HG02852 (cell line): ENCODE measurements around the gene INPP5E.

Experiments
- ATAC-seq: cut with Tn5 transposase; IDR thresholded peaks from one replicate; pipeline ENCODE4 v1.9.1; 2021; ENCODE audit warnings: mild to moderate bottlenecking, moderate library complexity; ENCODE audit not compliant: unreplicated experiment

The INPP5E gene

GRCh38 chr9:136439481-136440408, at the start of gene INPP5E:
Gene INPP5E, minus strand, starts transcription at chr9:136439845. Its CDS starts 426 bp downstream, at chr9:136439419.
- peak; percentile 74 for ATAC-seq

GRCh38 chr9:136488247-136489214, 48.9 kb upstream of the INPP5E start:
- no peak for ATAC-seq

- no peak for ATAC-seq
Observed at GRCh38 chr9:136487672-136488071, 48.0 kb upstream of the INPP5E start.

- ATAC-seq, result no peak
Observed at GRCh38 chr9:136486823-136487620, 47.4 kb upstream of the INPP5E start.

- no peak for ATAC-seq
Observed at GRCh38 chr9:136486131-136486530, 46.5 kb upstream of the INPP5E start.

GRCh38 chr9:136485049-136486045, 45.7 kb upstream of the INPP5E start:
- ATAC-seq, result no peak

DNA sequence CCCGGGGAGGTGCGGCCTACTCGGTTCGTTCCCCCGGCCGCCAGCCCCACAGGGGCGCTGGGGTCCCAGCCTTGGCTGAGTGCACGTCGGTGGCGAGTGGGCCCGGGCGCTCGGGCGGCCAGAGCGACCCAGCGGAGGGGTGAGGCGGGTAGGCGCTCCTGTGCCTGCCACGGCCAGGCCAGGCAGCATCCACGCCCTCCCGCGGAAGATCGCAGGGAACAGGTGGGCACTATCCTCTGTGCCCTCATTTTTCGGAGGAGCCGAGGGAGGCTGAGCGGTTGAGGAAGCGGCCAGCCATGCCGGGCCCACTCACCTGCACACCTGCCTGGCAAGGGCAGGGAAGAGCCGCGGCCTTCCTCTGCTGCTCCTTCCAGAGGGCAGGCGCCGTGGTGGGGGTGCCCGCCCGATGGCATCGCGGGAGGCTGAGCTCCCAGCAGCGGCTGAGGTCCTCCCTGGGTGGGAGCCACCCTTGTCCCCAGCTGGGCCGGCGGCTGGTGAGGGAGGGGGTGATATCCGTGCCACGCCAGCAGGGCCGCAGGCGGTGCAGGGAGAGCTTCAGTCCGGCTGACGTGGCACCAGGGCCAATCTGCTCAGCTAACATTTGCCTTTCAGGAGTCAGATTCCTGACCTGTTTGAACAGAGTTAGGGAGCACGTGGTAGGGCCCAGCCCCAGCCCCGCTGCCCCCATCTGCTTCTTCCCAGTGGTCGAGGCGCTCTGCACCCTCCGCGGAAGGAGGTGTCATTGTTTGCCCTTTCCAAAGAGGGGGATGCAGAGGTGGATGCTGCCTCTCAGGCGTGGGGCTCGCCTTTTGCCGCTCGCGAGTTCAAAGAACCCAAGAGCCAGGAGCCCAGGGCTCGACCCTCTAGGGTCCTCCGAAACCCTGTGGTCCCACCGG, 44.8 kb upstream of the INPP5E start:
- ATAC-seq, result no peak

DNA sequence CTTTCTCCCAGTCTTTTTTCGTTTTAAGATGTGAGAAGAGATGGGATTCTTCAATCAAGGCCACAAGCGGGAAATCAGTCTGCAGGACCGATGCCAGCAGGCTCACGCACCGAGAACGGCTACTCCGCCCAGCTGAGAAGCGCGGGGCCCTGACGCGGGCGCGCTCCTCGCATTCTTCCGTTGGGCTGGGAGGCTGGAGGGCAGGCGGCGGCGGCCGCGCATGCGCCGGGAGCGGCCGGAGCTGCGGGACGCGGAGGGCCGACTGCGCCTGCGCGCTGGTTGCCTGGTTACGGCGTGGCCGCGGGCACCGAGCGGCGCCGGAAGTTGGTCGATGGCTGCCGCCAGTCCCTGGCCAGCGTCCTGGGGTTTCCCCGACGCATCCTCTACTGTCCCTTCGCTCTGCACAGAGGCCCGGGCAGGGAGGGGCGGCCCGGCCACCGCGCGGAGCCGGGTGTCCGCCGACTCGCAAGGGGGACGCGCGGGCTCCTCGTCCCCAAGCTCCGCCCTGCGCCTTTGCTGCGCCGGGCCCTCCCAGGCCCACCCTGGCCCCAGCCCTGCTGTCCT, 44.0 kb upstream of the INPP5E start:
- ATAC-seq, result peak; percentile 61

DNA sequence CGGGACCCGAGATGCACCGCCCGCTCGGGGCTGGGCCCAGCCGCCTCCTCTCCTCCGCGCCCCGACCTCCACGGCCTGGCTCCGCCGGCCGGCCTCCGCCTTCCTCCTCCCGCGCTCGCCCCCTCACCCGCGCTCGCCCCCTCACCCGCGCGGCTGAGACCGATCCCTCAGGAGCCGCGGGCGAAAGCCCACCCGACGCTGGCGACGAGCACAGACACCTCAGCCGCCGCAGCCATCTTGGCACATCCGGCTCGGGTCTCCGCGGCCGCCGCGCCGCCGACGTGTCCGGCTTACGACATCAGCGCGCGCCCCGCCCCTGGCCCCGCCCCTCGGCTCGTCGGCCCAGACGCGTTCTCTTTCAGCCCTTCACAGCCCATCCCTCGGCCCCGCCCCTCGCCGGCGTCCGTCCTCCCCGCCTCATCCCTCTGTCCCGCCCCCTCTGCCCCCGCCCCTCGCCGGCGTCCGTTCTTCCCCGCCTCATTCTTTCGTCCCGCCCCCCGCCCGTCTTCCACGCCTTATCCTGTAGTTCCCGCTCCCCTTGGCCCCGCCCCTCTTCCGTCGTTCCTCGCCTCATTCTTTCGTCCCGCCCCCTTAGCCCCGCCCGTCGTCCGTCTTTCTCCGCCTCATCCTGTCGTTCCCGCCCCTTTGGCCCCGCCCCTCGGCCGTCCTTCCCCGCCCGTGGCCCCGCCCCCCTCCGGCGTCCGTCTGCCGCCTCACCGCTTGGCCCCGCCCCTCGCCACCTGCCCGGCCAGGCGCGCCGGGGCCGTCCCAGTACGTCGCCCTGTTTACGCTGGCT, 43.3 kb upstream of the INPP5E start, which contains the start of gene SEC16A:
TSS of gene SEC16A (minus strand) at position 248 of the 796 bp plus-strand sequence. CDS start 5,425 bp downstream, outside the sequence.
- peak; percentile 48 for ATAC-seq

- ATAC-seq, result no peak
Observed at GRCh38 chr9:136482046-136482792, 42.6 kb upstream of the INPP5E start.

DNA sequence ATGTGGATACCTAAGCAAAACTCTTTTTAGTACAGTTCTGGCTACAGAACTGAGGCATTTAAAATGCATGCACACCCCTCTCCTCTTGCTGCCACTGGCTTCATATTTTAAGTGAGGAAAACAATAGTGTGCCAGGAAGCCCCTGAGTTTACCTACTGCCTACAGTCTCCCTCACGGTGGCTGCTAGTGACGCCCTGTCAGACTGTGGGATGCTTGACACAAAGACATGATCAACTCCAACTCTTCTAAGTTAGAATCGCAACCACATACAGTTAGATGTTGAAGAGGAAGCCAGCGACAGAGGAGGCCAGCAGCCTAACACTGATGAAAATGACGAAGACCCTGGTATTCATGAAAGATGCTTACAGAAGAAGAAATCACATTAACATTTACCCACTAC, 41.9 kb upstream of the INPP5E start:
- ATAC-seq, result no peak

- ATAC-seq, result no peak
Observed at GRCh38 chr9:136476369-136477150, 36.9 kb upstream of the INPP5E start.

DNA sequence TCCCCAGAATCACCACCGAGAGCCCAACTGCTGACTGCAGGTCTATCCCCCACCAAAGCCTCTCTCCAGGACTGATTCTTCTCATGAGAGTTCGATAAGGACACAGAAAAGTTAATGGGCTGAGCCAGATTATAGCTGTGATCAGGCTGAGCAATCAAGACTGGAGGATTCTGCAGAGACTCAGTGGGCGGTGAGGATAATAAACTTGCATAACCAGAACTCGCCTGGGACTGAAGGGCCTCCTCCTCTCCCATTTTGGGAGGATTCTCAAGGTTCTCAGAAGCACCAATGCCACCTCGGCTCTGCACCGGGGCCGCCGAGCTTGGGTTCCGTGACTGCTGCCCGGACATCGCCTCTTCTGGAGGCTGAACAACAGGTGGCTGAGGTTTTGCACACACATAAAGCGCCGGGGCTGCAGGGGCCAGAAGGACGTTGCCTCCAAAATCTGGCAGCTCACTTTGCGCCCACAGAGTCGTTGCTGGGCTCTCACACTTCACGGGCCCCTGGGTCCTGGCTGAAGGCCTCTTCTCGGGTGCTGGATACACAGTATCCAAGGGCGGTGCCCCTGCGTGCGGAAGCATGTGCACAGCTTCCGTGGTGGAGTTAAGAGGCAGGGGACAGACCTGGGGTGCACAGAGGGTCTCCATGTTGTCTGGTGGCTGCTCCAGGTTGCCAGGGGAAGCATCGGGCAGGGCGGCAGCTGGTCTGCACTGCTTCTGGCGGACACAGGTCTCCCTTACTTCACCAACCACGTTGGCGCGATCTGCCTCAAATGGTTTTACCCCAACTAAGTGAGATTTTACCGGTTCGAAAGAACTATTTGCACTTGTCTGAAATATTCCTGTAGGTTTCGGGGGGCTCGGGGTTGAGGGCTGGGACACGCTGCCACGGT, 35.6 kb upstream of the INPP5E start:
- ATAC-seq, result no peak

- no peak for ATAC-seq
Observed at GRCh38 chr9:136474021-136474640, 34.5 kb upstream of the INPP5E start.
